SK-N-SH (cell line): ENCODE data around the gene PALLD. TPM values are rescaled to one million over a fixed set of nuclear protein-coding genes. Genes with fewer than 3 reads are reported as not detected.
"Not testable (repeated sequence)": the region's sequence is repeated elsewhere in the genome, so short reads cannot be mapped to it uniquely, and the experiment has no call there.

Experiments used
- CTCF ChIA-PET: fragments of 300-600, 350-600 bp; formaldehyde crosslinking; extraction: SDS; loops from one replicate; lab custom pipeline; 2021; lab: Yijun Ruan, JAX
- POLR2A ChIA-PET: fragments of 350-600 bp; sonication (Branson Sonifier 250); formaldehyde crosslinking; extraction: SDS; loops from one replicate; lab custom pipeline; 2020; ENCODE audit warnings: antibody characterized with exemption, inconsistent platforms; lab: Yijun Ruan, JAX
- DNase-seq: peaks from one replicate; pipeline ENCODE4 v3.0.0; 2012
- H2AFZ ChIP-seq: fragments of 200-600 bp; sonication (generic); 2 replicates; pipeline ENCODE4 v1.8.1; 2016; ENCODE audit warnings: antibody characterized with exemption, mild to moderate bottlenecking, low read depth
- H3F3A ChIP-seq: fragments of 200-600 bp; sonication (generic); replicated peaks from 2 replicates; pipeline ENCODE3; 2016; ENCODE audit warnings: antibody characterized with exemption, mild to moderate bottlenecking; ENCODE audit not compliant: insufficient read depth
- H3K27ac ChIP-seq, 2 experiments: fragments of 200-500 bp in 1 of 2; fragments of 200-600 bp in 1 of 2; sonication (Bioruptor generic) in 1 of 2; sonication (generic), shearing (Covaris generic) in 1 of 2; 2 replicates each; pipeline versions ENCODE4 v1.5.1 to v1.6.1; 2014 to 2016; ENCODE audit warnings: low read depth in 2 of 2, inconsistent platforms in 1 of 2, low read length in 1 of 2, mild to moderate bottlenecking in 1 of 2, mixed read lengths in 1 of 2
- H3K27me3 ChIP-seq: fragments of 200-600 bp; sonication (generic), shearing (Covaris generic); 2 replicates; pipeline ENCODE4 v1.6.1; 2016; ENCODE audit warnings: mixed run types; ENCODE audit not compliant: insufficient read depth
- H3K36me3 ChIP-seq, 2 experiments: fragments of 200-500 bp in 1 of 2; fragments of 200-600 bp in 1 of 2; sonication (Bioruptor generic) in 1 of 2; sonication (generic) in 1 of 2; replicated peaks in 1 of 2; 2 replicates each; pipeline versions ENCODE3 to v1.5.1; 2014 to 2016; ENCODE audit warnings: low read length in 1 of 2, mild to moderate bottlenecking in 1 of 2; ENCODE audit not compliant: insufficient read depth in 2 of 2, control insufficient read depth in 1 of 2
- H3K4me1 ChIP-seq, 2 experiments: fragments of 200-500 bp in 1 of 2; fragments of 200-600 bp in 1 of 2; sonication (Bioruptor generic) in 1 of 2; sonication (generic), shearing (Covaris generic) in 1 of 2; 2 replicates each; pipeline versions ENCODE4 v1.5.1 to v1.6.1; 2014 to 2016; ENCODE audit warnings: low read depth in 1 of 2, low read length in 1 of 2, mixed run types in 1 of 2; ENCODE audit not compliant: insufficient read depth in 2 of 2, control insufficient read depth in 1 of 2
- H3K4me2 ChIP-seq: fragments of 200-600 bp; sonication (generic), shearing (Covaris generic); 2 replicates; pipeline ENCODE4 v1.6.1; 2017; ENCODE audit warnings: mixed run types
- H3K4me3 ChIP-seq, 2 experiments: fragments of 200-500 bp in 1 of 2; fragments of 200-600 bp in 1 of 2; sonication (Bioruptor generic) in 1 of 2; sonication (generic), shearing (Covaris generic) in 1 of 2; 2 replicates each; pipeline versions ENCODE4 v1.5.1 to v1.8.1; 2014 to 2016; ENCODE audit warnings: low read depth in 2 of 2, inconsistent platforms in 1 of 2, low read length in 1 of 2, mild to moderate bottlenecking in 1 of 2, mixed read lengths in 1 of 2, moderate library complexity in 1 of 2
- H3K79me2 ChIP-seq: fragments of 200-600 bp; sonication (generic); 2 replicates; pipeline ENCODE4 v1.8.1; 2017; ENCODE audit warnings: mild to moderate bottlenecking; ENCODE audit not compliant: insufficient read depth
- H3K9ac ChIP-seq: fragments of 200-600 bp; sonication (generic); 2 replicates; pipeline ENCODE4 v1.6.1; 2017; ENCODE audit warnings: mixed run types
- H3K9me2 ChIP-seq: fragments of 200-600 bp; sonication (generic); 2 replicates; pipeline ENCODE4 v1.6.1; 2017; ENCODE audit warnings: mixed run types
- H3K9me3 ChIP-seq: fragments of 200-600 bp; sonication (generic); 2 replicates; pipeline ENCODE4 v1.6.1; 2017; ENCODE audit warnings: mixed run types, mild to moderate bottlenecking, moderate library complexity
- H4K20me1 ChIP-seq: fragments of 200-600 bp; sonication (generic); 2 replicates; pipeline ENCODE4 v1.6.1; 2017; ENCODE audit warnings: mild to moderate bottlenecking, mixed run types; ENCODE audit not compliant: insufficient read depth
- EP300 ChIP-seq, 2 experiments: IDR thresholded peaks; 2 replicates each; pipeline versions ENCODE4 v1.4.0 to v1.6.1; 2012; ENCODE audit warnings: borderline replicate concordance in 1 of 2, low read depth in 1 of 2, low read length in 1 of 2
- EZH2phosphoT487 ChIP-seq: fragments of 200-600 bp; sonication (generic); IDR thresholded peaks from 2 replicates; pipeline ENCODE4 v1.6.1; 2017; ENCODE audit warnings: low read depth, mixed run types, mild to moderate bottlenecking, antibody characterized with exemption, moderate library complexity, borderline replicate concordance
- MAX ChIP-seq: IDR thresholded peaks from 2 replicates; pipeline ENCODE4 v1.4.0; 2012; ENCODE audit warnings: low read depth
- MXI1 ChIP-seq: IDR thresholded peaks from 2 replicates; pipeline ENCODE4 v1.6.1; 2012; ENCODE audit warnings: mild to moderate bottlenecking, low read depth, low read length, improper control_type of control experiment
- NFIC ChIP-seq: IDR thresholded peaks from 2 replicates; pipeline ENCODE4 v1.4.0; 2012; ENCODE audit warnings: borderline replicate concordance
- RAD21 ChIP-seq: IDR thresholded peaks from 2 replicates; pipeline ENCODE4 v1.6.1; 2012; ENCODE audit warnings: mild to moderate bottlenecking, low read length
- RFX5 ChIP-seq: IDR thresholded peaks from 2 replicates; pipeline ENCODE4 v1.6.1; 2012; ENCODE audit warnings: mild to moderate bottlenecking, improper control_type of control experiment, low read length
- TAF1 ChIP-seq: IDR thresholded peaks from 2 replicates; pipeline ENCODE4 v1.6.1; 2012; ENCODE audit warnings: low read depth, mild to moderate bottlenecking, low read length, moderate library complexity, borderline replicate concordance
- YY1 ChIP-seq: IDR thresholded peaks from 2 replicates; pipeline ENCODE4 v1.4.0; 2012; ENCODE audit warnings: low read depth, mild to moderate bottlenecking
- WGBS: methylation state at CpG from one replicate; pipeline ENCODE4 v1.1.6; 2017; ENCODE audit warnings: low lambda C conversion rate; 5-methylcytosine and 5-hydroxymethylcytosine counted together
- polyA plus RNA-seq, 3 experiments: library from polyadenylated mRNA; depleted of rRNA; stranded (reverse); fragments of >200 nt; gene quantifications; 2 replicates each; pipeline ENCODE4 v1.2.3, GENCODE V29; 2012
- TF ChIP-seq, protein P1 (sequence below): IDR thresholded peaks from 2 replicates; pipeline ENCODE4 v1.4.0; 2012; ENCODE audit warnings: low read depth, borderline replicate concordance
- TF ChIP-seq, protein P2 (sequence below): IDR thresholded peaks from 2 replicates; pipeline ENCODE4 v1.4.0; 2012; ENCODE audit warnings: low read depth, borderline replicate concordance

Gene PALLD
- polyA plus RNA-seq, 1 of the 3 experiments (the other 2 are of a cell fraction) = 33.0 TPM

DNA sequence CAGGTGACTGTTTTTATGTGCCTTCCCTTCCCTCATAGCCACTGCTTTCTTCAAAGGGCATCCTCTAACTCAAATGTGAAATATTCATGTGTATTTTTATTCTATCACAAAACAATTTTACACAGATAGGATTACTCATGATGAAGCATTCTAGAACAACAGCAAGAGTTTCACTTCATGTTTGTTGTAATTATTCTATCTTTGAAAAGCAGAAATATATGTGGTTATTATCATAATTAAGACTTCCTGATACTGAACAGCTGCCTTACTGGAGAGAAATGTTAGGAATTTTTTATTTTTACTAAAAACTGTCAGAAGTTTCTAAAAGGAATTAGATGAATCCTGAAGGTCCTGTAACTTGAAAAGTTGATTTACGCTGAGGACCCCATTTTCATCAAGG is 229.1 kb downstream of the PALLD start:
- Histone ChIP-seq H3K9me2 (no peaks in the 10 kb centered on the region), H3K27ac (no peak overlapping the region)
- CTCF ChIA-PET = no interaction called here
- TF ChIP-seq YY1 (no peak), MAX (no peak), RFX5 (no peak)
- TF ChIP-seq, protein P1, sequence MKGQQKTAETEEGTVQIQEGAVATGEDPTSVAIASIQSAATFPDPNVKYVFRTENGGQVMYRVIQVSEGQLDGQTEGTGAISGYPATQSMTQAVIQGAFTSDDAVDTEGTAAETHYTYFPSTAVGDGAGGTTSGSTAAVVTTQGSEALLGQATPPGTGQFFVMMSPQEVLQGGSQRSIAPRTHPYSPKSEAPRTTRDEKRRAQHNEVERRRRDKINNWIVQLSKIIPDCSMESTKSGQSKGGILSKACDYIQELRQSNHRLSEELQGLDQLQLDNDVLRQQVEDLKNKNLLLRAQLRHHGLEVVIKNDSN = no peak
- TF ChIP-seq, all 33 proteins: peak for 0
- 0 out of 2 replicates have a peak, but pooled peaks cover 6% of the 10 kb centered on the region for H3K9me3 ChIP-seq
- H3K4me1 ChIP-seq = peaks cover 0 to 4% of the 10 kb centered on the region in 2 experiments; a peak in 1 of 4 replicates
- no peak for DNase-seq
- POLR2A ChIA-PET = no interaction called here
- H3F3A ChIP-seq = no peaks in the 10 kb centered on the region
- no peak overlapping the region for H3K4me2 ChIP-seq
- no peak overlapping the region for H2AFZ ChIP-seq
- H3K27me3 ChIP-seq = no peaks in the 10 kb centered on the region
- 24% methylated on average over 1 of the region's 1 CpG for WGBS
- H3K9ac ChIP-seq = no peak overlapping the region
- no peaks in the 10 kb centered on the region for H3K79me2 ChIP-seq
- H3K4me3 ChIP-seq = no peak overlapping the region
- H3K36me3 ChIP-seq = peaks cover 0 to 21% of the 10 kb centered on the region in 2 experiments
- H4K20me1 ChIP-seq = no peaks in the 10 kb centered on the region

- CTCF ChIA-PET, H3K27ac ChIP-seq, H3K27me3 ChIP-seq, DNase-seq, H4K20me1 ChIP-seq, H3K79me2 ChIP-seq, H3K4me2 ChIP-seq, H3K4me1 ChIP-seq, H2AFZ ChIP-seq, H3K9me3 ChIP-seq, POLR2A ChIA-PET, H3K4me3 ChIP-seq, H3F3A ChIP-seq, H3K9me2 ChIP-seq, H3K9ac ChIP-seq: not testable (repeated sequence)
- H3K36me3 ChIP-seq = peaks cover 0 to 21% of the 10 kb centered on the region in 2 experiments
Measured at GRCh38 chr4:168727181-168727580, 230.3 kb downstream of the PALLD start.

DNA sequence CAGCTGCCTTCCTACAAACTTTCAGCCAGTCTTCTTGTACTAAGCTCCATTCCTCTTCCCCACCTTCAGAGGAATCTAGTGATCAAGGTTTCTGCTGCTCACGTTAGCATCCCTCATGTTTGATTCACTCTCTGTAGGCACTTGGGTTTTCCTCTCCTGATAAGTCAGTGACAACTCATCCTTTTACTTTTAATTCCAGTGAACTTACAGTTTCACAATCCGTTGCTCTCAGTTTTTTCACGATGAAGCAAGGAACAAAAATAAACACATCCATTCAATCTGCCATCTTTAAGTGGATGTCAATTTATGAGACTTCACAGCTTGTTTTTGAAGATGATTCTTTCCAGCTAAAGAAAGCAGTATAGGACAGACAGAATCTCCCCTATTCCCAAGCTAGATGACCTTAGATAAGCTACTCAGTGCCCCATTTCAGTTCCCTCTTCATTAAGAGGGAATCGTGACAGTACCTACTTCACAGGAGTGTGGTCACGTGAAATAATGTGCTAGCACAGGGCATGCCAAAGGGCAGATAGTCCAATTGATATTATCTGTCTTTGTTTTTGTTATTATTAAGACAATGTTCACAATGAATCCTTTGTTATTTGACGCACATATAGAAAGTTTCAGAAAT is 234.3 kb downstream of the PALLD start:
- Histone ChIP-seq H3K4me2 (no peak overlapping the region), H3K4me1 (no peaks in the 10 kb centered on the region; a peak in 1 of 4 replicates), H2AFZ (no peak overlapping the region), H3K4me3 (no peak overlapping the region), H4K20me1 (no peaks in the 10 kb centered on the region), H3K9me3 (0 out of 2 replicates have a peak, but pooled peaks cover 6% of the 10 kb centered on the region), H3K36me3 (peaks cover 0 to 21% of the 10 kb centered on the region in 2 experiments), H3K9ac (no peak overlapping the region), H3K9me2 (no peaks in the 10 kb centered on the region), H3K79me2 (no peaks in the 10 kb centered on the region), H3K27ac (no peak overlapping the region), H3K27me3 (no peaks in the 10 kb centered on the region), H3F3A (no peaks in the 10 kb centered on the region)
- ChIA-PET POLR2A (no interaction called here), CTCF (no interaction called here)
- no peak for DNase-seq
- WGBS = 84% methylated on average over 6 of the region's 6 CpGs
- TF ChIP-seq YY1 = no peak
- TF ChIP-seq, protein P1 = no peak
- TF ChIP-seq RAD21 = no peak
- TF ChIP-seq, protein P2, sequence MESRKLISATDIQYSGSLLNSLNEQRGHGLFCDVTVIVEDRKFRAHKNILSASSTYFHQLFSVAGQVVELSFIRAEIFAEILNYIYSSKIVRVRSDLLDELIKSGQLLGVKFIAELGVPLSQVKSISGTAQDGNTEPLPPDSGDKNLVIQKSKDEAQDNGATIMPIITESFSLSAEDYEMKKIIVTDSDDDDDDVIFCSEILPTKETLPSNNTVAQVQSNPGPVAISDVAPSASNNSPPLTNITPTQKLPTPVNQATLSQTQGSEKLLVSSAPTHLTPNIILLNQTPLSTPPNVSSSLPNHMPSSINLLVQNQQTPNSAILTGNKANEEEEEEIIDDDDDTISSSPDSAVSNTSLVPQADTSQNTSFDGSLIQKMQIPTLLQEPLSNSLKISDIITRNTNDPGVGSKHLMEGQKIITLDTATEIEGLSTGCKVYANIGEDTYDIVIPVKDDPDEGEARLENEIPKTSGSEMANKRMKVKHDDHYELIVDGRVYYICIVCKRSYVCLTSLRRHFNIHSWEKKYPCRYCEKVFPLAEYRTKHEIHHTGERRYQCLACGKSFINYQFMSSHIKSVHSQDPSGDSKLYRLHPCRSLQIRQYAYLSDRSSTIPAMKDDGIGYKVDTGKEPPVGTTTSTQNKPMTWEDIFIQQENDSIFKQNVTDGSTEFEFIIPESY = no peak
- no peak for TF ChIP-seq NFIC
- TF ChIP-seq EP300 (IDR thresholded peaks at IDR 0.05; ENCODE audit: borderline replicate concordance in 1 of 2, low read depth in 1 of 2, low read length in 1 of 2) = no peak
- no peak for TF ChIP-seq EZH2phosphoT487
- TF ChIP-seq MXI1 = no peak
- TF ChIP-seq TAF1 = no peak
